Fibroblast of villous mesenchyme (primary cell): ENCODE results near the gene RBMS3. TPM values are rescaled to one million over a fixed set of nuclear protein-coding genes. Genes with fewer than 3 reads are reported as not detected.

Experiments used
- DNase-seq: peaks from one replicate; pipeline ENCODE4 v3.0.0-alpha.2; 2010; ENCODE audit warnings: low read depth
- H3K4me3 ChIP-seq: 2 replicates; pipeline ENCODE4 v1.5.1; 2011; ENCODE audit warnings: low read depth, mild to moderate bottlenecking, low read length
- CTCF ChIP-seq: IDR thresholded peaks from 2 replicates; pipeline ENCODE4 v1.5.1; 2012; ENCODE audit warnings: low read depth, mild to moderate bottlenecking, low read length; ENCODE audit not compliant: insufficient read depth
- total RNA-seq: library from RNA; depleted of rRNA; stranded (reverse); fragments of >200 nt; gene quantifications from 2 replicates; pipeline ENCODE4 v1.2.3, GENCODE V29; 2012

The RBMS3 gene
- total RNA-seq, 1 donor: 85.9 TPM

GRCh38 chr3:29545615-29546014 lies 264.7 kb downstream of the RBMS3 start:
- TF ChIP-seq CTCF: no peak
- no peak for DNase-seq
- no peak overlapping the region for H3K4me3 ChIP-seq

GRCh38 chr3:29552051-29552450 lies 271.2 kb downstream of the RBMS3 start:
- DNase-seq: no peak
- no peak for TF ChIP-seq CTCF
- H3K4me3 ChIP-seq: no peak overlapping the region

GRCh38 chr3:29554566-29554965 lies 273.7 kb downstream of the RBMS3 start:
- DNase-seq: no peak
- no peak for TF ChIP-seq CTCF
- no peak overlapping the region for H3K4me3 ChIP-seq

GRCh38 chr3:29555590-29555989 lies 274.7 kb downstream of the RBMS3 start:
- no peak for DNase-seq
- no peak for TF ChIP-seq CTCF
- no peak overlapping the region for H3K4me3 ChIP-seq

GRCh38 chr3:29557186-29557585 lies 276.3 kb downstream of the RBMS3 start:
- peak; percentile 32 for DNase-seq
- no peak for TF ChIP-seq CTCF

GRCh38 chr3:29557825-29558224 lies 277.0 kb downstream of the RBMS3 start:
- H3K4me3 ChIP-seq: no peak overlapping the region
- TF ChIP-seq CTCF: no peak
- no peak for DNase-seq

More at GRCh38 chr3:29557186-29557585, 276.3 kb downstream of the RBMS3 start:
- H3K4me3 ChIP-seq: no peak overlapping the region

- no peak overlapping the region for H3K4me3 ChIP-seq
- no peak for TF ChIP-seq CTCF
- no peak for DNase-seq
Measured at GRCh38 chr3:29559741-29560465, 279.0 kb downstream of the RBMS3 start.
